ENCODE data around the gene PIK3R4. TPM values are rescaled to one million over a fixed set of nuclear protein-coding genes. Genes with fewer than 3 reads are reported as not detected.

PIK3R4 gene
- total RNA-seq, 1 donor from 2014 or later = 58.5 TPM

- Histone ChIP-seq H3K9me3 (ENCODE audit: control insufficient read depth in 3 of 3, low read length in 3 of 3) (no peaks in the 10 kb centered on the region), H3K4me3 (ENCODE audit: low read length in 3 of 3) (no peak overlapping the region), H3K27me3 (ENCODE audit: control insufficient read depth in 3 of 3, insufficient read depth in 3 of 3, low read length in 3 of 3) (no peaks in the 10 kb centered on the region), H3K36me3 (ENCODE audit: control insufficient read depth in 3 of 3, insufficient read depth in 3 of 3, low read length in 3 of 3) (peaks cover 7 to 14% (median 10%) of the 10 kb centered on the region in 3 donors), H3K4me1 (ENCODE audit: control insufficient read depth in 3 of 3, insufficient read depth in 3 of 3, low read length in 3 of 3) (no peaks in the 10 kb centered on the region), H3K9ac (ENCODE audit: low read depth in 1 of 3, low read length in 3 of 3) (no peak overlapping the region), H3K27ac (ENCODE audit: low read depth, low read length) (no peak overlapping the region)
Observed at GRCh38 chr3:130693314-130693713, 53.3 kb downstream of the PIK3R4 start.

DNA sequence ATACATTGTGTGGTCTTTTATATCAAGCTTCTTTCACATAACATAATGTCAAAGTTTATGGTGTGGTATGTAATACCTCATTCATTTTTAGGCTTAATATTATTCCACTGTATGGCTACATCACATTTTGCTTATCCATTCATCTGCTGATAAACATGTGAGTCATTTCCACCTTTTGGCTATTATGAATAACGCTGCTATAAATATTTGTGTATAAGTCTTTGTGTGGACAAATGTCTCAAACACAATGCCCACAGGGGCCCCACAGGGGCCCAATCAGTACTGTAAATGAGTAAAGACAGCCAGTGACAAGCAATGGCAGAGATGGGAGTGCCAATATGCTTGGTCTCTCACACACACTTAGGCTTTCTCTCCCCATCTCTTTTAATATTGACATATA, 54.2 kb downstream of the PIK3R4 start:
- H3K27me3 ChIP-seq (ENCODE audit: control insufficient read depth in 3 of 3, insufficient read depth in 3 of 3, low read length in 3 of 3) = no peaks in the 10 kb centered on the region
- H3K9me3 ChIP-seq (ENCODE audit: control insufficient read depth in 3 of 3, low read length in 3 of 3) = no peaks in the 10 kb centered on the region
- no peak overlapping the region for H3K27ac ChIP-seq (ENCODE audit: low read depth, low read length)
- H3K4me3 ChIP-seq (ENCODE audit: low read length in 3 of 3) = no peak overlapping the region
- no peaks in the 10 kb centered on the region for H3K4me1 ChIP-seq (ENCODE audit: control insufficient read depth in 3 of 3, insufficient read depth in 3 of 3, low read length in 3 of 3)
- peaks cover 7 to 14% (median 10%) of the 10 kb centered on the region in 3 donors for H3K36me3 ChIP-seq (ENCODE audit: control insufficient read depth in 3 of 3, insufficient read depth in 3 of 3, low read length in 3 of 3)
- no peak overlapping the region for H3K9ac ChIP-seq (ENCODE audit: low read depth in 1 of 3, low read length in 3 of 3)

DNA sequence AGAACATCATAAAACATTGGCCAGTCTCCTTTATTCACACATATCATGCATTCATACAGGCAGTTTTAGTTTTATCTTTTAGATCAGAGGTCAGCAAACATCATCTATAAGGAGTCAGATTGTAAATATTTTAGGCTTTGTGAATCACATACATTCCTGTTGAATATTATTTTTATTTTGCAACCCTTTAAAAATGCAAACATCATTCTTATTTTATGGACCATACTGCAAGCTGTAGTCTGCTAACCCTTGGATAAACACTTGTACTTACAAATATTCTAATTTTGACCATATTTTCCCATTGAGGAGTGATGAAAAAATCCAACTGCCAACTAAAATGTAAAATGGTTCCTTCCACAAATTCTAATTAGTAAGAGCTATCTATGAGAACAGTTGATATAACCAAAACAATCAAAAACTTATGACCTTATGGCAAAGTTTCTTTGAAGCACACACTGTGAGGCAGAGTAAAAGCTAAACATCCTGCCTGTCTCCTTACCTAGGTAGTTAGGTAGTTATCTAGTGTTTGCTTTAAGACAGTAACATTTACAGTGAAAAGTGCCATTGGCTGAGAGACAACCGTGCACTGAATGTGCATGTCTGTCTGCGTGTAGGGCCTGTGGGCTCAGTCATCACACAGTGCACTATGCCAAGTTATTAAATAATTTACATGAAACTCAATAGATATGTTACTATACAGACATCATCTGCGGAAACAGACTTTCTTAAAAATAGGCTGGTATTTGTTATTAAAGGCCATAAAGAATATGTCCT, 57.7 kb downstream of the PIK3R4 start:
- no peaks in the 10 kb centered on the region for H3K4me1 ChIP-seq (ENCODE audit: control insufficient read depth in 3 of 3, insufficient read depth in 3 of 3, low read length in 3 of 3)
- peaks cover 10 to 17% (median 13%) of the 10 kb centered on the region in 3 donors for H3K36me3 ChIP-seq (ENCODE audit: control insufficient read depth in 3 of 3, insufficient read depth in 3 of 3, low read length in 3 of 3)
- H3K27me3 ChIP-seq (ENCODE audit: control insufficient read depth in 3 of 3, insufficient read depth in 3 of 3, low read length in 3 of 3) = no peaks in the 10 kb centered on the region

DNA sequence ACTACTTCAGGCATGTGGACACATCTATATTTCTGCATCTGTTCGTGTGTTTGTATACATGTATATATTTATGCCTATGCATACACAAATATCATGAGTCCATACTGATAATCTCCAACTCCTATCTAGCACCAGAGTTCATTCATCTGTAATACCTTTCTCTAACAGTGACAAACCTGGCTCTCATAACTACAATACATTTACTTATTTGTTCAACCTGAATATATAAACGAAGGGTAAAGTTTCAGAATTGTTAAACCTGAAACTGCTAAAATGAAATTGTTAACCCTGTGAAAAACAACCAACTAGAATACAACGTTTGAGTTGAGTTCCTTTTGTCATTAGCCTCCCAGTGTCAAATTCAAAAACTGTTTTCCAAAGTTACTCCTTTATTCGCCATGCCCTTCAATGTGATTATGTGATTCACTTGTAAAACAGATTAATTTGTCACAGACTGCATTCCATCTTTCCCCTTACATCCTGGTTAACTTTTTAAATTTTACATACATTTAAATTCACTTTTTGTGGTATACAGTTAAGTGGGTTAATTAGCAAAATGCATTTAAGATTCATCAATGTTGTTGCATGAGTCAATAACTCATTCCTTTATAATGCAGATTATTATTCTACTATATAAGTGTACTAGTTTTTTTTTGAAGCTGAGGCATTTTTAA, 58.5 kb downstream of the PIK3R4 start:
- Histone ChIP-seq H3K9ac (ENCODE audit: low read depth in 1 of 3, low read length in 3 of 3) (no peak overlapping the region), H3K9me3 (ENCODE audit: control insufficient read depth in 3 of 3, low read length in 3 of 3) (no peaks in the 10 kb centered on the region), H3K4me3 (ENCODE audit: low read length in 3 of 3) (no peak overlapping the region), H3K4me1 (ENCODE audit: control insufficient read depth in 3 of 3, insufficient read depth in 3 of 3, low read length in 3 of 3) (no peaks in the 10 kb centered on the region), H3K27me3 (ENCODE audit: control insufficient read depth in 3 of 3, insufficient read depth in 3 of 3, low read length in 3 of 3) (no peaks in the 10 kb centered on the region), H3K27ac (ENCODE audit: low read depth, low read length) (no peak overlapping the region), H3K36me3 (ENCODE audit: control insufficient read depth in 3 of 3, insufficient read depth in 3 of 3, low read length in 3 of 3) (peaks cover 12 to 24% (median 21%) of the 10 kb centered on the region in 3 donors)

More for the DNA sequence above, 57.7 kb downstream of the PIK3R4 start:
- H3K9ac ChIP-seq (ENCODE audit: low read depth in 1 of 3, low read length in 3 of 3) = no peak overlapping the region
- H3K27ac ChIP-seq (ENCODE audit: low read depth, low read length) = no peak overlapping the region
- H3K9me3 ChIP-seq (ENCODE audit: control insufficient read depth in 3 of 3, low read length in 3 of 3) = no peaks in the 10 kb centered on the region
- no peak overlapping the region for H3K4me3 ChIP-seq (ENCODE audit: low read length in 3 of 3)

DNA sequence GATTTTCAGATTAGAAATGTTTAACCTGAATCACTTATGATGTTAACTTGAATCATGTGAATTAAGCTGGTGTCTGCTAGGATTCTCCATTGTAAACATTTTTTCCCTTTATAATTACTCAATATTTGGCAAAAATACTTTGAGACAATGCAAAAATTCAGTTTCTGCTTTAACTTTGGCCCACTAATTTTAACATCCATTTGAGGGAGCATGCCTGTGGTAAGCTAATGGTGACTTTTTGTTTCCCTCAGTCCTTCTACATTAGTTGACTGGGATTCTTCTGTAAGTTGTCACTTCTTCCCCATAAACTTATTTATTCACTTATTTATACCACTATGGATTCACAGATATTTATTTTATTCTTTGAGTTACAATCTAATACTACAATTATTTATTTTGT, 59.3 kb downstream of the PIK3R4 start:
- H3K27me3 ChIP-seq (ENCODE audit: control insufficient read depth in 3 of 3, insufficient read depth in 3 of 3, low read length in 3 of 3) = no peaks in the 10 kb centered on the region
- no peak overlapping the region for H3K4me3 ChIP-seq (ENCODE audit: low read length in 3 of 3)
- no peak overlapping the region for H3K27ac ChIP-seq (ENCODE audit: low read depth, low read length)
- H3K4me1 ChIP-seq (ENCODE audit: control insufficient read depth in 3 of 3, insufficient read depth in 3 of 3, low read length in 3 of 3) = no peaks in the 10 kb centered on the region
- H3K36me3 ChIP-seq (ENCODE audit: control insufficient read depth in 3 of 3, insufficient read depth in 3 of 3, low read length in 3 of 3) = peaks cover 12 to 32% (median 25%) of the 10 kb centered on the region in 3 donors
- no peaks in the 10 kb centered on the region for H3K9me3 ChIP-seq (ENCODE audit: control insufficient read depth in 3 of 3, low read length in 3 of 3)
- H3K9ac ChIP-seq (ENCODE audit: low read depth in 1 of 3, low read length in 3 of 3) = no peak overlapping the region

- H3K4me3 ChIP-seq (ENCODE audit: low read length in 3 of 3) = no peak overlapping the region
- no peaks in the 10 kb centered on the region for H3K4me1 ChIP-seq (ENCODE audit: control insufficient read depth in 3 of 3, insufficient read depth in 3 of 3, low read length in 3 of 3)
- H3K36me3 ChIP-seq (ENCODE audit: control insufficient read depth in 3 of 3, insufficient read depth in 3 of 3, low read length in 3 of 3) = peaks cover 14 to 36% (median 29%) of the 10 kb centered on the region in 3 donors
- no peaks in the 10 kb centered on the region for H3K27me3 ChIP-seq (ENCODE audit: control insufficient read depth in 3 of 3, insufficient read depth in 3 of 3, low read length in 3 of 3)
- no peaks in the 10 kb centered on the region for H3K9me3 ChIP-seq (ENCODE audit: control insufficient read depth in 3 of 3, low read length in 3 of 3)
- H3K27ac ChIP-seq (ENCODE audit: low read depth, low read length) = no peak overlapping the region
- H3K9ac ChIP-seq (ENCODE audit: low read depth in 1 of 3, low read length in 3 of 3) = no peak overlapping the region
Observed at GRCh38 chr3:130686833-130687232, 59.8 kb downstream of the PIK3R4 start.

- Histone ChIP-seq H3K9me3 (ENCODE audit: control insufficient read depth in 3 of 3, low read length in 3 of 3) (no peaks in the 10 kb centered on the region), H3K4me3 (ENCODE audit: low read length in 3 of 3) (no peak overlapping the region), H3K27ac (ENCODE audit: low read depth, low read length) (no peak overlapping the region), H3K36me3 (ENCODE audit: control insufficient read depth in 3 of 3, insufficient read depth in 3 of 3, low read length in 3 of 3) (peaks cover 26 to 46% (median 44%) of the 10 kb centered on the region in 3 donors), H3K9ac (ENCODE audit: low read depth in 1 of 3, low read length in 3 of 3) (no peak overlapping the region), H3K4me1 (ENCODE audit: control insufficient read depth in 3 of 3, insufficient read depth in 3 of 3, low read length in 3 of 3) (no peaks in the 10 kb centered on the region), H3K27me3 (ENCODE audit: control insufficient read depth in 3 of 3, insufficient read depth in 3 of 3, low read length in 3 of 3) (no peaks in the 10 kb centered on the region)
Observed at GRCh38 chr3:130682131-130682530, 64.5 kb downstream of the PIK3R4 start.

- peaks cover 26 to 52% (median 46%) of the 10 kb centered on the region in 3 donors for H3K36me3 ChIP-seq (ENCODE audit: control insufficient read depth in 3 of 3, insufficient read depth in 3 of 3, low read length in 3 of 3)
- no peaks in the 10 kb centered on the region for H3K4me1 ChIP-seq (ENCODE audit: control insufficient read depth in 3 of 3, insufficient read depth in 3 of 3, low read length in 3 of 3)
- H3K9me3 ChIP-seq (ENCODE audit: control insufficient read depth in 3 of 3, low read length in 3 of 3) = no peaks in the 10 kb centered on the region
Observed at GRCh38 chr3:130679218-130679617, 67.4 kb downstream of the PIK3R4 start.

DNA sequence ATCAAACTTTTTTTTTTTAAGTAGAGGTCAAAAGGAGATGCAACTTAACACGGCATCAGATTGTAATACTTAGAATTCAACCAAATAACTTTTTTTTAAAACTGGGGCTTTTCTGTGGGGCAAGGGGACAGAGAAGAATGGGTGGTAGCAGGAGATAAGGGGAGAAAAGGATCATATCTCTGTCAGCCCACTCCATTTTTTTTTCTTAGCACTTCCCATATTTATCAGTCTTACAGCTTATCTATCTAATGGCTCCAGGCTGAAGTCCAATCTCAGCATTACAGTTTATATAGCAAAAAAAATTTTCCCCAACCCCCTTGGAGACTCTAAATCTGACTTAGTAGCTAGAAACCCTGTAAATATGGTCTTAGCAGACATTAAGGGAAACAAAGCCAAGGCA, 69.3 kb downstream of the PIK3R4 start:
- H3K9me3 ChIP-seq (ENCODE audit: control insufficient read depth in 3 of 3, low read length in 3 of 3) = no peaks in the 10 kb centered on the region
- H3K36me3 ChIP-seq (ENCODE audit: control insufficient read depth in 3 of 3, insufficient read depth in 3 of 3, low read length in 3 of 3) = peaks cover 24 to 36% (median 31%) of the 10 kb centered on the region in 3 donors
- H3K4me1 ChIP-seq (ENCODE audit: control insufficient read depth in 3 of 3, insufficient read depth in 3 of 3, low read length in 3 of 3) = no peaks in the 10 kb centered on the region
- no peak overlapping the region for H3K27ac ChIP-seq (ENCODE audit: low read depth, low read length)
- no peak overlapping the region for H3K4me3 ChIP-seq (ENCODE audit: low read length in 3 of 3)
- H3K9ac ChIP-seq (ENCODE audit: low read depth in 1 of 3, low read length in 3 of 3) = no peak overlapping the region
- no peaks in the 10 kb centered on the region for H3K27me3 ChIP-seq (ENCODE audit: control insufficient read depth in 3 of 3, insufficient read depth in 3 of 3, low read length in 3 of 3)

More at GRCh38 chr3:130679218-130679617, 67.4 kb downstream of the PIK3R4 start:
- no peaks in the 10 kb centered on the region for H3K27me3 ChIP-seq (ENCODE audit: control insufficient read depth in 3 of 3, insufficient read depth in 3 of 3, low read length in 3 of 3)
- H3K4me3 ChIP-seq (ENCODE audit: low read length in 3 of 3) = no peak overlapping the region
- no peak overlapping the region for H3K27ac ChIP-seq (ENCODE audit: low read depth, low read length)
- H3K9ac ChIP-seq (ENCODE audit: low read depth in 1 of 3, low read length in 3 of 3) = no peak overlapping the region

All from skeletal muscle tissue (tissue), 4 donors.